ENCODE data around the gene IL17RA. TPM values are rescaled to one million over a fixed set of nuclear protein-coding genes. Genes with fewer than 3 reads are reported as not detected.

The IL17RA gene
- total RNA-seq, 3 donors from 2014 or later, result 13.8 to 25.3 (median 17.7) TPM

DNA sequence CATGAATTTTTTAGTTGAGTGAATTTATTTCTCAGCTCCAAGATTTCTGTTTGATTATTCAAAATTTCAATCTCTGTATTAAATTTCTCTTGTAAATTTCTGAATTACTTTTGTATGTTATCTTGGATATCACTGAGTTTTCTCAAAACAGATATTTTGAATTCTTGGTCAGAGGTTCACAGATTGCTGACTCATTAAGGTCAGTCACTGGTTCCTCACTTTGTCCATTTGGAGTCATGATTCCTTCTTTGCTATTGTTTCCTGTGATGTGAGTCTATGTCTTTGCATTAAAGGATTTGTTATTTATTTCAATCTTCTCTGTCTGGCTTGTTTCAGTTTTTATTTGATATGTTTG, 10.2 kb upstream of the IL17RA start:
- TF ChIP-seq, protein P1, sequence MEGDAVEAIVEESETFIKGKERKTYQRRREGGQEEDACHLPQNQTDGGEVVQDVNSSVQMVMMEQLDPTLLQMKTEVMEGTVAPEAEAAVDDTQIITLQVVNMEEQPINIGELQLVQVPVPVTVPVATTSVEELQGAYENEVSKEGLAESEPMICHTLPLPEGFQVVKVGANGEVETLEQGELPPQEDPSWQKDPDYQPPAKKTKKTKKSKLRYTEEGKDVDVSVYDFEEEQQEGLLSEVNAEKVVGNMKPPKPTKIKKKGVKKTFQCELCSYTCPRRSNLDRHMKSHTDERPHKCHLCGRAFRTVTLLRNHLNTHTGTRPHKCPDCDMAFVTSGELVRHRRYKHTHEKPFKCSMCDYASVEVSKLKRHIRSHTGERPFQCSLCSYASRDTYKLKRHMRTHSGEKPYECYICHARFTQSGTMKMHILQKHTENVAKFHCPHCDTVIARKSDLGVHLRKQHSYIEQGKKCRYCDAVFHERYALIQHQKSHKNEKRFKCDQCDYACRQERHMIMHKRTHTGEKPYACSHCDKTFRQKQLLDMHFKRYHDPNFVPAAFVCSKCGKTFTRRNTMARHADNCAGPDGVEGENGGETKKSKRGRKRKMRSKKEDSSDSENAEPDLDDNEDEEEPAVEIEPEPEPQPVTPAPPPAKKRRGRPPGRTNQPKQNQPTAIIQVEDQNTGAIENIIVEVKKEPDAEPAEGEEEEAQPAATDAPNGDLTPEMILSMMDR (IDR thresholded peaks at IDR 0.05), result no peak
- TF ChIP-seq POLR2A (IDR thresholded peaks at IDR 0.05), result no peak
- no peak for TF ChIP-seq POLR2AphosphoS5 (IDR thresholded peaks at IDR 0.05)
- H3K27me3 ChIP-seq, result no peaks in the 10 kb centered on the region
- H3K9me3 ChIP-seq, result no peaks in the 10 kb centered on the region
- no peak for DNase-seq (ENCODE audit: low spot score in 2 of 2)
- H3K4me3 ChIP-seq, result no peak overlapping the region
- H3K4me1 ChIP-seq, result no peaks in the 10 kb centered on the region
- H3K36me3 ChIP-seq, result no peaks in the 10 kb centered on the region
- intact Hi-C loops (cut with DNase I; ENCODE audit: low total_unique reads), result no loop called here
- no peak overlapping the region for H3K27ac ChIP-seq

DNA sequence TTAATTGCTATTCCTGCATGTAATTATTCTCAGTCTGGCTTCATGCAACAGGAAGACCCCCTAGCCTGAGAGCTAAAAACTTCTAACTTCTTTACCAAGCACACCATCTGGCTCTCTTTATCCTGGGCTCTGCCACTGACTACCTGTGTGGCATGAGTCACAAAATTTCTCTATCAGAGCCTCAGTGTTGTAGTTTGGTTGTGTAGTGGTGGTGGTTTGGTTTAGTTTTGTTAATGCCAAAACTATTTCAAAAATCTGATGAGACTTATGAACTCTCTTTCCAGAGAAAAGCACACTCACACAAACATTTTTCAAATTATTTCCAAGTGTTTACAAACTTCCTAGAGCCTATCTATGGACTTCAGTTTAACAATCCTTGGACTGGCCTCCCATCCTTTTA, 7.5 kb upstream of the IL17RA start:
- Histone ChIP-seq H3K36me3 (no peaks in the 10 kb centered on the region), H3K27ac (no peak overlapping the region), H3K4me3 (no peak overlapping the region), H3K9me3 (no peaks in the 10 kb centered on the region), H3K4me1 (no peaks in the 10 kb centered on the region), H3K27me3 (no peaks in the 10 kb centered on the region)
- no peak for DNase-seq (ENCODE audit: low spot score in 2 of 2)
- intact Hi-C loops (cut with DNase I; ENCODE audit: low total_unique reads), result no loop called here
- no peak for TF ChIP-seq POLR2A (IDR thresholded peaks at IDR 0.05)

DNA sequence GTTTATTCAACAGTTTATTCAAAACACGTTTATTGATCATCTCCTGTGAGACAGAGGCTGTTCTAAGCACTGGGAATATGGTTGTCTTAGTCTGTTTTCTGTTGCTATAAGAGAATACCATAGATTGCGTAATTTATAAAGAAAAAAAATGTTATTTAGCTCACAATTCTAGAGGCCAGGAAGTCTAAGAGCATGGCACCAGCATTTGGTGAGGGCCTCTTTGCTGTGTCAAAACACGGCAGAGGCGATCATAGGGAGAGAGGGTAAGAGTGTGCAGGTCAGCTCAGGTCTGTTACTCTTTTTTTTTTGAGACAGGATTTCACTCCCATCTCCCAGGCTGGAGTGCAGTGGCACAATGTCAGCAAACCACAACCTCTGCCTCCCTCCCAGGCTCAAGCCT, 5.2 kb upstream of the IL17RA start:
- DNase-seq (ENCODE audit: low spot score in 2 of 2), result no peak
- TF ChIP-seq, protein P1 (IDR thresholded peaks at IDR 0.05), result no peak
- no peak for TF ChIP-seq POLR2A (IDR thresholded peaks at IDR 0.05)
- TF ChIP-seq POLR2AphosphoS5 (IDR thresholded peaks at IDR 0.05), result no peak
- Histone ChIP-seq H3K9me3 (no peaks in the 10 kb centered on the region), H3K27ac (no peak overlapping the region), H3K36me3 (no peaks in the 10 kb centered on the region), H3K4me1 (peaks cover 0 to 3% of the 10 kb centered on the region in 2 donors), H3K4me3 (no peak overlapping the region), H3K27me3 (no peaks in the 10 kb centered on the region)
- intact Hi-C loops (cut with DNase I; ENCODE audit: low total_unique reads), result no loop called here

DNA sequence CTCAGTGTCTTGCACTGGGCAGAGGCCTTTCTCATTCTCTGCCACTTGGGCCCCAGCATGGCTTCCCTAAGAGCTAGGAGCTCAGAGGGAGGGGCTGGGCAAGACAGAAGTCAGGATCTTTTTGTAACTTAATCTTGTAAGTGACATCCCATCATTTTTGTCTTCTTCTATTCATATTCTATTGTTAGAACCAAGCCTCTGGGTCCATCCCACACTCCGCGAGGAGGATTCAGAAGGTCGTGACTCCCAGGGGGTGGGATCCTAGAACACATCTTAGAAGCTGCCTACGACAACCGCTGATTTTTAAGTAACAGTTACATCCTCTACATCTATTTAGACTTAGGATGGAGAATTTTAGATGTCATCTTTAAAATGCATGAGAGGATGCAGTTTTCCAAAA, 1.5 kb upstream of the IL17RA start:
- peaks cover 3 to 5% of the 10 kb centered on the region in 2 donors for H3K4me1 ChIP-seq
- H3K27ac ChIP-seq, result no peak overlapping the region
- no peak for DNase-seq (ENCODE audit: low spot score in 2 of 2)
- H3K27me3 ChIP-seq, result no peaks in the 10 kb centered on the region
- no peak overlapping the region for H3K4me3 ChIP-seq
- H3K36me3 ChIP-seq, result no peaks in the 10 kb centered on the region
- intact Hi-C loops (cut with DNase I; ENCODE audit: low total_unique reads), result no loop called here
- TF ChIP-seq POLR2A (IDR thresholded peaks at IDR 0.05) (no peak), POLR2AphosphoS5 (IDR thresholded peaks at IDR 0.05) (no peak)
- TF ChIP-seq, protein P1 (IDR thresholded peaks at IDR 0.05), result no peak
- no peaks in the 10 kb centered on the region for H3K9me3 ChIP-seq

DNA sequence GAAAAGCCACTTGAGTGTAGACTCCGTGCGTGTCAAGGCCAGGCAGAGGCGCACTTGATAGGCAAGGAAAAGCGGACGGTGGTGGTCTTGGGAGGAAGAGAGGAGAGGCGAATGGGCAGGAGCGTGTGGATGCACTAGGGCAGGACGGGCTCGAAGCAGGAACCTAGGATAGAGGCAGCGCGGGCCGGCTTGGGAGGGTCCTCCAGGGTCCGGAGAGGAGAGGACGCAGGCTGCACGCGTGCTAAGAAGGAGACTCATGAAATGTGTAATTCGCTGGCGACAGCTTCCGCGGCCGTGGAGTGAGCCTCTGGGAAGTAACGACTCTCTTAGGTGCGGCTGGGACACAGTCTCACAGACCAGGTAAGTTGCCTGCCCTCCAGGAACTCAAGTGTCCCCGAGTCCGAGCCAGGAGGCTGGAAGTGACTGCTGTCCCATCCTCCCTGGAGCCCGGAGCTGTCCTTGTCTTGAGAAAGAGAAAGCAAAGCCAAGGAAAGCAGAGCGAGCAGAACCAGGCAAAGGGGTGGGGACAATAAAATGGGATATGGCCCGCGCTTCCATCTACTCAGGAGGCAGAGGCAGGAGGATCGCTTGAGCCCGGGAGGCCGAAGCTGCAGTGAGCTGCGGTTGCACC, 874 bp upstream of the IL17RA start:
- intact Hi-C loops (cut with DNase I; ENCODE audit: low total_unique reads), result no loop called here
- Histone ChIP-seq H3K9me3 (no peaks in the 10 kb centered on the region), H3K4me3 (peak overlapping the region; percentile 90 to 100 (median 95)), H3K36me3 (no peaks in the 10 kb centered on the region), H3K4me1 (peaks cover 3 to 5% of the 10 kb centered on the region in 2 donors), H3K27ac (peak overlapping the region in 1 of 2 donors; percentile 84), H3K27me3 (no peaks in the 10 kb centered on the region)
- DNase-seq (ENCODE audit: low spot score in 2 of 2), result no peak
- TF ChIP-seq POLR2AphosphoS5 (IDR thresholded peaks at IDR 0.05) (no peak), POLR2A (IDR thresholded peaks at IDR 0.05) (no peak)

DNA sequence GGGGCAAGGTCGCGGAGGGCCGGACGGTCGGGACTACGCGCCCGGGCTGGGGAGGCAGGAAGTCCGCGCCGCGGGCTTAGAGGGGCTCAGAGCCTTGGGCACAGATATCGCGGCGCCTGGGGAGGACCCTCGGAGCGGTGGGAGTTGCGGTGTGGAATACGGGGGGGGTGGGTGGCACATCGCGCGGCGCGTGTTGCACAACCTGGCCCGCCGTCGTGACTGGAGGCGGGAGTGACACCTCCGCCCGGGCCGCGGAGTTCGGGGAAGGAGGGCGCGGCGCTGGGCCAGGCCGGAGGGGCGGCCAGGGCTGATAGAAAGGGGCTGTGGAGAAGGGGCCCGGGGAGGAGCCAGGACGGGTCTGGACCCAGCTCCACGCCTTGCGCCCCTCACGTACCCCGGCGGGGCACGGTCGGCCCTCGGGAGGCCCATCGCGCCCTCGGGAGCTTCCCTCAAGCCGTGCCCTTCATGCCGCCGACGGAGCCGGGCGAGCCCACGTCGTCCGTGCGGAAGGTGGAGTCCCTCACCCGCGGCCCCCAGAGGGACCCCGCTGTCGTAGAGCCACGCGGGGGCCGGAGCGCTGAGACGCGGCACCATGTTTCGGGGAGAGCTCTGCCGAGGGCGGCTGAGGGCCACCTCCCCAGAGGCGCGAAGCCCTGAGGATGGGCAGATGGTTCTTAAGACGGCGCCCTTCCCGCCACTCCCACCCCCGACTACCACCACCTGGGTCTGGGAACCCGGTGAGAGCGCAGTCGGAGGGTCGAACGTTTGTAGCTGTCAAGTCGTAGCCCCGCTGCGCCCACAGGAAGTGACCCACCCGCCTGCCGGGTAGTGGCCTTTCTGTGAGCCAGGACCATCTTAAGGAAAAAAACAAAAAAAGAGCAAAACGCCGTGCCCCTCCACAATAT, 729 bp downstream of the IL17RA start:
- H3K27ac ChIP-seq, result peak overlapping the region; percentile 84 to 96
- H3K27me3 ChIP-seq, result no peaks in the 10 kb centered on the region
- intact Hi-C loops (cut with DNase I; ENCODE audit: low total_unique reads), result no loop called here
- no peaks in the 10 kb centered on the region for H3K36me3 ChIP-seq
- H3K4me1 ChIP-seq, result peaks cover 3 to 5% of the 10 kb centered on the region in 2 donors
- H3K9me3 ChIP-seq, result no peaks in the 10 kb centered on the region
- peak in 1 of 2 donors; percentile 28 for DNase-seq (ENCODE audit: low spot score in 2 of 2)
- H3K4me3 ChIP-seq, result peak overlapping the region; percentile 90 to 100 (median 95)
- TF ChIP-seq, protein P1 (IDR thresholded peaks at IDR 0.05), result no peak
- no peak for TF ChIP-seq POLR2A (IDR thresholded peaks at IDR 0.05)
- no peak for TF ChIP-seq POLR2AphosphoS5 (IDR thresholded peaks at IDR 0.05)
